Mesenchymal stem cell (in vitro differentiated cells and primary cell): ENCODE data around the gene NUCKS1. TPM values are rescaled to one million over a fixed set of nuclear protein-coding genes. Genes with fewer than 3 reads are reported as not detected.

Source experiments
- DNase-seq: peaks from one replicate; pipeline ENCODE4 v3.0.0-alpha.2; 2013
- H2AFZ ChIP-seq: one replicate; pipeline ENCODE4 v1.6.1; 2013; ENCODE audit warnings: low read depth, mild to moderate bottlenecking, control low read depth, inconsistent platforms, low read length, moderate library complexity
- H2AK5ac ChIP-seq: 2 replicates; pipeline ENCODE4 v1.6.1; 2013; ENCODE audit warnings: low read length, moderate library complexity, mild to moderate bottlenecking, inconsistent platforms; ENCODE audit not compliant: severe bottlenecking
- H2BK120ac ChIP-seq: one replicate; pipeline ENCODE4 v1.6.1; 2013; ENCODE audit warnings: low read depth, mild to moderate bottlenecking, inconsistent platforms, low read length, moderate library complexity
- H2BK12ac ChIP-seq, 2 experiments: one replicate each; pipeline ENCODE4 v1.6.1; 2013; ENCODE audit warnings: inconsistent platforms in 2 of 2, low read length in 2 of 2, mild to moderate bottlenecking in 2 of 2, moderate library complexity in 2 of 2, control low read depth in 1 of 2
- H2BK15ac ChIP-seq: one replicate; pipeline ENCODE4 v1.6.1; 2013; ENCODE audit warnings: mild to moderate bottlenecking, low read depth, inconsistent platforms; ENCODE audit not compliant: poor library complexity, severe bottlenecking
- H2BK5ac ChIP-seq: 2 replicates; pipeline ENCODE4 v1.6.1; 2013; ENCODE audit warnings: low read depth, mild to moderate bottlenecking, low read length, control low read depth, inconsistent platforms; ENCODE audit not compliant: poor library complexity, severe bottlenecking
- H3K14ac ChIP-seq, 2 experiments: one replicate each; pipeline ENCODE4 v1.6.1; 2013; ENCODE audit warnings: inconsistent platforms in 2 of 2, low read length in 2 of 2, control low read depth in 1 of 2, mild to moderate bottlenecking in 1 of 2, moderate library complexity in 1 of 2
- H3K18ac ChIP-seq, 2 experiments: one replicate each; pipeline ENCODE4 v1.6.1; 2013; ENCODE audit warnings: inconsistent platforms in 2 of 2, low read length in 2 of 2, control low read depth in 1 of 2, low read depth in 1 of 2, mild to moderate bottlenecking in 1 of 2
- H3K23ac ChIP-seq, 2 experiments: one replicate each; pipeline ENCODE4 v1.6.1; 2013; ENCODE audit warnings: inconsistent platforms in 2 of 2, low read length in 2 of 2, mild to moderate bottlenecking in 2 of 2, moderate library complexity in 2 of 2, control low read depth in 1 of 2
- H3K27ac ChIP-seq: 2 replicates; pipeline ENCODE4 v1.5.1; 2013; ENCODE audit warnings: mild to moderate bottlenecking, moderate library complexity, low read length, control low read depth, inconsistent platforms; ENCODE audit not compliant: poor library complexity, severe bottlenecking
- H3K27me3 ChIP-seq, 2 experiments: 2 replicates each; pipeline versions ENCODE4 v1.6.1 to v1.7.0; 2013; ENCODE audit warnings: low read length in 2 of 2, mild to moderate bottlenecking in 2 of 2, moderate library complexity in 2 of 2, control low read depth in 1 of 2, inconsistent platforms in 1 of 2; ENCODE audit not compliant: control insufficient read depth in 1 of 2, insufficient read depth in 1 of 2
- H3K36me3 ChIP-seq, 2 experiments: 2 replicates each; pipeline versions ENCODE4 v1.6.1 to v1.7.0; 2013; ENCODE audit warnings: low read length in 2 of 2, control low read depth in 1 of 2, inconsistent platforms in 1 of 2, low read depth in 1 of 2, mild to moderate bottlenecking in 1 of 2; ENCODE audit not compliant: insufficient read depth in 2 of 2, control insufficient read depth in 1 of 2
- H3K4ac ChIP-seq, 2 experiments: one replicate each; pipeline ENCODE4 v1.6.1; 2013; ENCODE audit warnings: inconsistent platforms in 2 of 2, low read length in 2 of 2, mild to moderate bottlenecking in 2 of 2, moderate library complexity in 2 of 2, control low read depth in 1 of 2, low read depth in 1 of 2
- H3K4me1 ChIP-seq: 2 replicates; pipeline ENCODE4 v1.6.1; 2013; ENCODE audit warnings: low read depth, low read length, control low read depth; ENCODE audit not compliant: control insufficient read depth, insufficient read depth
- H3K4me2 ChIP-seq: 2 replicates; pipeline ENCODE4 v1.6.1; 2013; ENCODE audit warnings: low read length, mild to moderate bottlenecking, inconsistent platforms; ENCODE audit not compliant: poor library complexity, severe bottlenecking
- H3K4me3 ChIP-seq, 2 experiments: 2 replicates each; pipeline versions ENCODE4 v1.5.1 to v1.7.0; 2013; ENCODE audit warnings: low read length in 2 of 2, mild to moderate bottlenecking in 2 of 2, control low read depth in 1 of 2, low read depth in 1 of 2; ENCODE audit not compliant: insufficient read depth in 1 of 2
- H3K79me1 ChIP-seq: replicated peaks from 2 replicates; pipeline ENCODE4 v1.6.1; 2013; ENCODE audit warnings: mild to moderate bottlenecking, control low read depth, low read length, inconsistent platforms; ENCODE audit not compliant: poor library complexity, severe bottlenecking
- H3K9ac ChIP-seq: 2 replicates; pipeline ENCODE4 v1.7.0; 2013; ENCODE audit warnings: mild to moderate bottlenecking, low read length, moderate library complexity
- H3K9me3 ChIP-seq: 2 replicates; pipeline ENCODE4 v1.7.0; 2013; ENCODE audit warnings: mild to moderate bottlenecking, low read length; ENCODE audit not compliant: control insufficient read depth
- H4K8ac ChIP-seq: one replicate; pipeline ENCODE4 v1.6.1; 2013; ENCODE audit warnings: inconsistent platforms, mild to moderate bottlenecking, low read length, moderate library complexity
- H4K91ac ChIP-seq: one replicate; pipeline ENCODE4 v1.6.1; 2013; ENCODE audit warnings: mild to moderate bottlenecking, low read length, inconsistent platforms
- WGBS: methylation state at CpG from one replicate; pipeline ENCODE4 v1.1.7; 2013; ENCODE audit warnings: mixed read lengths; 5-methylcytosine and 5-hydroxymethylcytosine counted together
- polyA plus RNA-seq, 2 experiments: library from polyadenylated mRNA; stranded (reverse); fragments of 200-250 nt; gene quantifications; one replicate each; pipeline ENCODE4 v1.2.3, GENCODE V29; 2013

NUCKS1 gene
- polyA plus RNA-seq (2013, experiment 1 of 2): 114 TPM
- 122 TPM for polyA plus RNA-seq (2013, experiment 2 of 2)

GRCh38 chr1:205750138-205751035 is at the start of gene NUCKS1:
NUCKS1 (minus strand) TSS chr1:205750182; CDS start chr1:205749973, 209 bp downstream.
- H2BK12ac ChIP-seq: no peak within 1 kb of the TSS
- peak within 1 kb of the TSS; percentile 98 for H3K27ac ChIP-seq
- H3K79me1 ChIP-seq: no peaks in the 10 kb centered on the region
- peak within 1 kb of the TSS; percentile 88 to 96 for H3K18ac ChIP-seq
- DNase-seq: peak; percentile 100
- peak within 1 kb of the TSS; percentile 46 to 92 for H3K4ac ChIP-seq
- WGBS: 1% methylated on average over 26 of the region's 27 CpGs
- H2AFZ ChIP-seq: no peak within 1 kb of the TSS
- H3K9ac ChIP-seq: peak within 1 kb of the TSS; percentile 96
- H4K91ac ChIP-seq: peak within 1 kb of the TSS; percentile 23
- H3K27me3 ChIP-seq: peaks cover 0 to 3% of the 10 kb centered on the region in 2 experiments
- H3K36me3 ChIP-seq: peaks cover 0 to 3% of the 10 kb centered on the region in 2 experiments
- H2BK15ac ChIP-seq: peak within 1 kb of the TSS; percentile 55
- H2BK120ac ChIP-seq: peak within 1 kb of the TSS; percentile 94
- peak within 1 kb of the TSS; percentile 72 to 89 for H3K4me3 ChIP-seq
- peak within 1 kb of the TSS in 1 of 2 experiments; percentile 84 for H3K23ac ChIP-seq
- peak within 1 kb of the TSS; percentile 66 for H4K8ac ChIP-seq
- H2BK5ac ChIP-seq: peak within 1 kb of the TSS; percentile 75
- peak within 1 kb of the TSS; percentile 47 for H2AK5ac ChIP-seq
- H3K9me3 ChIP-seq: no peaks in the 10 kb centered on the region
- H3K14ac ChIP-seq: peak within 1 kb of the TSS in 1 of 2 experiments; percentile 75
- peaks cover 2% of the 10 kb centered on the region for H3K4me1 ChIP-seq
- peak within 1 kb of the TSS; percentile 75 for H3K4me2 ChIP-seq

- no peak for DNase-seq
- WGBS: 89% methylated on average over 5 of the region's 5 CpGs
These were observed 48.6 kb upstream of the NUCKS1 start for GRCh38 chr1:205798577-205798976.

GRCh38 chr1:205797168-205797567 is 47.2 kb upstream of the NUCKS1 start:
- H3K14ac ChIP-seq: no peak overlapping the region
- no peak overlapping the region for H2BK12ac ChIP-seq

More at GRCh38 chr1:205798577-205798976, 48.6 kb upstream of the NUCKS1 start:
- Histone ChIP-seq H2BK12ac (no peak overlapping the region), H4K8ac (no peak overlapping the region), H2BK120ac (no peak overlapping the region), H3K18ac (no peak overlapping the region), H3K14ac (no peak overlapping the region), H3K27me3 (no peaks in the 10 kb centered on the region), H3K4me1 (peaks cover 12% of the 10 kb centered on the region), H3K9ac (no peak overlapping the region), H2BK5ac (no peak overlapping the region), H2AFZ (no peak overlapping the region), H3K36me3 (peaks cover 59 to 64% of the 10 kb centered on the region in 2 experiments), H3K79me1 (peaks cover 15% of the 10 kb centered on the region), H3K27ac (no peak overlapping the region), H3K4me3 (no peak overlapping the region), H3K4ac (no peak overlapping the region), H2BK15ac (no peak overlapping the region), H3K4me2 (no peak overlapping the region), H3K9me3 (no peaks in the 10 kb centered on the region), H4K91ac (no peak overlapping the region), H3K23ac (no peak overlapping the region), H2AK5ac (no peak overlapping the region)

GRCh38 chr1:205794011-205794730 is 44.2 kb upstream of the NUCKS1 start:
- no peak overlapping the region for H3K14ac ChIP-seq
- DNase-seq: no peak
- H4K91ac ChIP-seq: no peak overlapping the region
- no peak overlapping the region for H3K4ac ChIP-seq
- no peak overlapping the region for H3K4me2 ChIP-seq
- H2BK15ac ChIP-seq: no peak overlapping the region
- no peaks in the 10 kb centered on the region for H3K9me3 ChIP-seq
- no peak overlapping the region for H2BK12ac ChIP-seq
- H3K27ac ChIP-seq: no peak overlapping the region
- H2BK120ac ChIP-seq: no peak overlapping the region
- H2BK5ac ChIP-seq: no peak overlapping the region
- H4K8ac ChIP-seq: no peak overlapping the region
- H3K4me1 ChIP-seq: peaks cover 1% of the 10 kb centered on the region
- no peak overlapping the region for H3K18ac ChIP-seq
- no peaks in the 10 kb centered on the region for H3K79me1 ChIP-seq
- H2AFZ ChIP-seq: no peak overlapping the region
- no peaks in the 10 kb centered on the region for H3K27me3 ChIP-seq
- peaks cover 60 to 92% of the 10 kb centered on the region in 2 experiments for H3K36me3 ChIP-seq
- H3K4me3 ChIP-seq: no peak overlapping the region
- no peak overlapping the region for H2AK5ac ChIP-seq
- WGBS: 80% methylated on average over 5 of the region's 5 CpGs
- H3K9ac ChIP-seq: no peak overlapping the region
- H3K23ac ChIP-seq: no peak overlapping the region

More at GRCh38 chr1:205797168-205797567, 47.2 kb upstream of the NUCKS1 start:
- Histone ChIP-seq H2BK5ac (no peak overlapping the region), H3K4me3 (no peak overlapping the region), H2BK15ac (no peak overlapping the region), H3K27ac (no peak overlapping the region), H3K36me3 (peaks cover 68 to 77% of the 10 kb centered on the region in 2 experiments), H3K23ac (no peak overlapping the region), H3K27me3 (no peaks in the 10 kb centered on the region), H4K8ac (no peak overlapping the region), H2BK120ac (no peak overlapping the region), H3K4me1 (peaks cover 12% of the 10 kb centered on the region), H3K4ac (no peak overlapping the region), H2AFZ (no peak overlapping the region), H3K9ac (no peak overlapping the region), H4K91ac (no peak overlapping the region), H3K9me3 (no peaks in the 10 kb centered on the region), H3K18ac (no peak overlapping the region), H3K79me1 (peaks cover 14% of the 10 kb centered on the region), H2AK5ac (no peak overlapping the region), H3K4me2 (no peak overlapping the region)
- no peak for DNase-seq
- 94% methylated on average over 2 of the region's 2 CpGs for WGBS
